H9 (cell line): ENCODE results near the gene ZMIZ1. TPM values are rescaled to one million over a fixed set of nuclear protein-coding genes. Genes with fewer than 3 reads are reported as not detected.

Experiments
- DNase-seq: peaks from one replicate; pipeline ENCODE4 v3.0.0-alpha.2; 2017
- H2AFZ ChIP-seq: one replicate; pipeline ENCODE4 v1.6.1; 2013; ENCODE audit warnings: mild to moderate bottlenecking, low read length, control low read depth, moderate library complexity
- H2AK5ac ChIP-seq: 2 replicates; pipeline ENCODE4 v1.6.1; 2013; ENCODE audit warnings: low read length, control low read depth, mixed read lengths; ENCODE audit not compliant: insufficient read length
- H2BK120ac ChIP-seq: one replicate; pipeline ENCODE4 v1.6.1; 2013; ENCODE audit warnings: low read depth, mild to moderate bottlenecking, low read length, control low read depth, inconsistent platforms; ENCODE audit not compliant: poor library complexity, severe bottlenecking
- H2BK12ac ChIP-seq: 2 replicates; pipeline ENCODE4 v1.6.1; 2013; ENCODE audit warnings: low read length, control low read depth, mixed read lengths, low read depth; ENCODE audit not compliant: insufficient read length
- H2BK15ac ChIP-seq: 2 replicates; pipeline ENCODE4 v1.6.1; 2013; ENCODE audit warnings: low read depth, low read length, control low read depth
- H2BK20ac ChIP-seq: one replicate; pipeline ENCODE4 v1.6.1; 2013; ENCODE audit warnings: low read depth, mild to moderate bottlenecking, low read length, control low read depth, inconsistent platforms; ENCODE audit not compliant: poor library complexity, severe bottlenecking
- H2BK5ac ChIP-seq: 2 replicates; pipeline ENCODE4 v1.6.1; 2013; ENCODE audit warnings: low read length, control low read depth, mixed read lengths; ENCODE audit not compliant: insufficient read length
- H3K14ac ChIP-seq: 2 replicates; pipeline ENCODE4 v1.6.1; 2013; ENCODE audit warnings: low read length, control low read depth; ENCODE audit not compliant: insufficient read depth
- H3K18ac ChIP-seq: 2 replicates; pipeline ENCODE4 v1.6.1; 2013; ENCODE audit warnings: low read depth, mild to moderate bottlenecking, mixed read lengths, low read length, control low read depth; ENCODE audit not compliant: insufficient read length
- H3K23ac ChIP-seq: 2 replicates; pipeline ENCODE4 v1.6.1; 2013; ENCODE audit warnings: low read length, control low read depth, mixed read lengths, low read depth; ENCODE audit not compliant: insufficient read length
- H3K23me2 ChIP-seq: 2 replicates; pipeline ENCODE4 v1.6.1; 2013; ENCODE audit warnings: low read depth, mild to moderate bottlenecking, mixed read lengths, low read length, control low read depth; ENCODE audit not compliant: insufficient read length, poor library complexity, severe bottlenecking
- H3K27ac ChIP-seq: 2 replicates; pipeline ENCODE4 v1.5.1; 2013; ENCODE audit warnings: low read length, control low read depth, mixed read lengths, low read depth; ENCODE audit not compliant: insufficient read length
- H3K27me3 ChIP-seq: 2 replicates; pipeline ENCODE4 v1.6.1; 2013; ENCODE audit warnings: low read length, control low read depth, inconsistent platforms; ENCODE audit not compliant: insufficient read depth
- H3K4ac ChIP-seq: 2 replicates; pipeline ENCODE4 v1.6.1; 2013; ENCODE audit warnings: low read depth, mild to moderate bottlenecking, control low read depth, inconsistent platforms, low read length, moderate library complexity
- H3K4me1 ChIP-seq: 2 replicates; pipeline ENCODE4 v1.6.1; 2013; ENCODE audit warnings: low read length, control low read depth, inconsistent platforms; ENCODE audit not compliant: insufficient read depth
- H3K4me2 ChIP-seq: 2 replicates; pipeline ENCODE4 v1.6.1; 2013; ENCODE audit warnings: low read length, control low read depth, mixed read lengths; ENCODE audit not compliant: insufficient read length, insufficient read depth
- H3K56ac ChIP-seq: 2 replicates; pipeline ENCODE4 v1.6.1; 2013; ENCODE audit warnings: low read depth, mild to moderate bottlenecking, mixed read lengths, low read length, control low read depth; ENCODE audit not compliant: insufficient read length
- H3K79me1 ChIP-seq: 2 replicates; pipeline ENCODE4 v1.6.1; 2013; ENCODE audit warnings: low read depth, mild to moderate bottlenecking, moderate library complexity, low read length, control low read depth, inconsistent platforms; ENCODE audit not compliant: insufficient read depth, poor library complexity, severe bottlenecking
- H3K79me2 ChIP-seq: 2 replicates; pipeline ENCODE4 v1.6.1; 2013; ENCODE audit warnings: low read length, control low read depth, inconsistent platforms; ENCODE audit not compliant: insufficient read depth
- H3K9ac ChIP-seq: 2 replicates; pipeline ENCODE4 v1.6.1; 2013; ENCODE audit warnings: low read length, control low read depth, mixed read lengths; ENCODE audit not compliant: insufficient read length; ENCODE audit errors: extremely low read depth
- H3K9me3 ChIP-seq: one replicate; pipeline ENCODE4 v1.6.1; 2013; ENCODE audit warnings: low read depth, low read length, inconsistent platforms; ENCODE audit not compliant: control insufficient read depth
- H3T11ph ChIP-seq: one replicate; pipeline ENCODE4 v1.6.1; 2013; ENCODE audit warnings: mild to moderate bottlenecking, low read length, control low read depth, inconsistent platforms
- H4K20me1 ChIP-seq: one replicate; pipeline ENCODE4 v1.6.1; 2013; ENCODE audit not compliant: control insufficient read depth, insufficient read length, insufficient read depth
- H4K5ac ChIP-seq: 2 replicates; pipeline ENCODE4 v1.6.1; 2013; ENCODE audit warnings: low read depth, mild to moderate bottlenecking, mixed read lengths, low read length, control low read depth; ENCODE audit not compliant: insufficient read length
- H4K8ac ChIP-seq: replicated peaks from 2 replicates; pipeline ENCODE4 v1.6.1; 2013; ENCODE audit warnings: low read length, control low read depth, mixed read lengths, low read depth; ENCODE audit not compliant: insufficient read length
- H4K91ac ChIP-seq: 2 replicates; pipeline ENCODE4 v1.6.1; 2013; ENCODE audit warnings: low read depth, mild to moderate bottlenecking, moderate library complexity, mixed read lengths, low read length, control low read depth; ENCODE audit not compliant: insufficient read length
- H3K27ac Mint-ChIP-seq, 3 experiments: 2 replicates in 2 of 3; 3 replicates in 1 of 3; pipeline ENCODE4 v1.8.0; 2020 to 2021; ENCODE audit warnings: mixed read lengths in 3 of 3, mild to moderate bottlenecking in 1 of 3, moderate library complexity in 1 of 3
- H3K27me3 Mint-ChIP-seq: 2 replicates; pipeline ENCODE4 v1.8.0; 2021; ENCODE audit warnings: low read depth, mild to moderate bottlenecking, moderate library complexity, mixed read lengths
- H3K36me3 Mint-ChIP-seq, 3 experiments: 2 replicates in 2 of 3; 3 replicates in 1 of 3; pipeline ENCODE4 v1.8.0; 2020 to 2021; ENCODE audit warnings: low read depth in 3 of 3, mixed read lengths in 3 of 3; ENCODE audit not compliant: insufficient read depth in 1 of 3
- H3K4me1 Mint-ChIP-seq, 2 experiments: 2 replicates each; pipeline ENCODE4 v1.8.0; 2020; ENCODE audit warnings: mixed read lengths in 2 of 2
- H3K4me3 Mint-ChIP-seq, 2 experiments: 2 replicates in 1 of 2; 3 replicates in 1 of 2; pipeline ENCODE4 v1.8.0; 2020 to 2021; ENCODE audit warnings: mild to moderate bottlenecking in 2 of 2, mixed read lengths in 2 of 2, moderate library complexity in 1 of 2
- H3K9me3 Mint-ChIP-seq, 2 experiments: 2 replicates in 1 of 2; 3 replicates in 1 of 2; pipeline ENCODE4 v1.8.0; 2020; ENCODE audit warnings: mild to moderate bottlenecking in 2 of 2, mixed read lengths in 2 of 2, moderate library complexity in 1 of 2
- WGBS: extraction: QIAGEN DNeasy Blood & Tissue Kit; methylation state at CpG from one replicate; pipeline ENCODE4 v1.1.7; 2013; ENCODE audit warnings: missing lambda C conversion rate, low lambda C conversion rate, mixed read lengths; ENCODE audit not compliant: insufficient read length; ENCODE audit errors: extremely low coverage; 5-methylcytosine and 5-hydroxymethylcytosine counted together
- total RNA-seq: library from RNA; stranded (reverse); gene quantifications from 2 replicates; pipeline ENCODE4 v1.2.1, GENCODE V29; 2021
- TF ChIP-seq, protein P1 (sequence below): fragments of 200-600 bp; sonication (generic); conservative IDR thresholded peaks from 3 replicates; pipeline ENCODE4 v1.8.0; 2021; ENCODE audit warnings: antibody characterized with exemption, mild to moderate bottlenecking

ZMIZ1 gene
- total RNA-seq, 1 experiment from 2014 or later: 36.9 TPM

DNA sequence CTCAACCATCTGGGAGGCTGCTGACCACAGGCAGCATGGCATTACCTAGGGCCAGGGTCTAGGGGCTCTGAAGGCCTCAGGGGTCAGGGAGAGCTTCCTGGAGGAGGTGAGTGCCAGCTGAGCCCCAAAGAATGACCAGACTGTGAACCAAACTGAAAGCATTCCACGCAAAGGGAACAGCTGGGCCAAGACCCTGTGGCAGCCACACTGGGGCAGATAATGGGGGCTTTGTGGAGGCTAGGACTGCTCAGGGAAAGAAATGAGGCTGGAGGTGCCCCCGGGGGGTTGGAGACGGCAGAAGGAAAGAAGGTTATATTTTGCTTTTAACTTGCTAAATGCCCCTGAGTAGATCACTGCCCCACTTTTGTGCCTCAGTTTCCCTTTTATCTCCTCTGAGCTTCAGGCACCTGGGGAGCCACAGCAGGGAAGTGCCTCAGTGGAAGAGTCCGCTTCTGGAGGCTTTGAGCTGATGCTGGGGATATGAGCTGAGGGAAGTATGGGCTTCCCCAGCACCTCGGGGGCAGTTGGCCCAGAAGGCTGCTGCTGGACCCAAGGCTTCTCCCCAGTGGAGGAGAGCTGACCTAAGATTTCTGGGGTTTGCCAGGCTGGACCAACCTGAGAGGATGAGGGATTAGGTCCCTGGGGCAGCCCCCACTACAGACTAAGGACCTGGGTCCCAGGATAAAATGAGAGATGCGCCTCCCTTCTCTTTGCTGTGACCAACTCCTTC lies 57.8 kb downstream of the ZMIZ1 start:
- H3K4me3 Mint-ChIP-seq: no peak overlapping the region; a peak in 1 of 5 replicates
- Histone ChIP-seq H4K20me1 (no peaks in the 10 kb centered on the region), H3K27ac (no peak overlapping the region), H3K9ac (no peak overlapping the region), H3K23me2 (no peaks in the 10 kb centered on the region), H3K56ac (no peak overlapping the region), H3K4ac (no peak overlapping the region), H2BK12ac (no peak overlapping the region), H3K4me1 (peaks cover 13% of the 10 kb centered on the region), H3T11ph (no peak overlapping the region), H3K18ac (no peak overlapping the region), H4K8ac (no peak overlapping the region), H3K27me3 (no peaks in the 10 kb centered on the region), H2AK5ac (no peak overlapping the region), H3K9me3 (no peaks in the 10 kb centered on the region), H3K23ac (no peak overlapping the region), H2BK15ac (no peak overlapping the region), H2BK120ac (no peak overlapping the region), H2AFZ (no peak overlapping the region), H2BK20ac (no peak overlapping the region), H2BK5ac (no peak overlapping the region), H4K91ac (no peak overlapping the region), H3K79me1 (no peaks in the 10 kb centered on the region), H3K4me2 (no peak overlapping the region), H4K5ac (no peak overlapping the region), H3K14ac (no peak overlapping the region), H3K79me2 (no peaks in the 10 kb centered on the region)
- H3K27ac Mint-ChIP-seq: peak overlapping the region in 2 of 3 experiments; percentile 86; a peak in 3 of 7 replicates
- H3K36me3 Mint-ChIP-seq: peaks cover 6 to 23% (median 18%) of the 10 kb centered on the region in 3 experiments
- no CpG with 5 or more reads among the region's 6 CpGs for WGBS
- no peak for DNase-seq
- TF ChIP-seq, protein P1, sequence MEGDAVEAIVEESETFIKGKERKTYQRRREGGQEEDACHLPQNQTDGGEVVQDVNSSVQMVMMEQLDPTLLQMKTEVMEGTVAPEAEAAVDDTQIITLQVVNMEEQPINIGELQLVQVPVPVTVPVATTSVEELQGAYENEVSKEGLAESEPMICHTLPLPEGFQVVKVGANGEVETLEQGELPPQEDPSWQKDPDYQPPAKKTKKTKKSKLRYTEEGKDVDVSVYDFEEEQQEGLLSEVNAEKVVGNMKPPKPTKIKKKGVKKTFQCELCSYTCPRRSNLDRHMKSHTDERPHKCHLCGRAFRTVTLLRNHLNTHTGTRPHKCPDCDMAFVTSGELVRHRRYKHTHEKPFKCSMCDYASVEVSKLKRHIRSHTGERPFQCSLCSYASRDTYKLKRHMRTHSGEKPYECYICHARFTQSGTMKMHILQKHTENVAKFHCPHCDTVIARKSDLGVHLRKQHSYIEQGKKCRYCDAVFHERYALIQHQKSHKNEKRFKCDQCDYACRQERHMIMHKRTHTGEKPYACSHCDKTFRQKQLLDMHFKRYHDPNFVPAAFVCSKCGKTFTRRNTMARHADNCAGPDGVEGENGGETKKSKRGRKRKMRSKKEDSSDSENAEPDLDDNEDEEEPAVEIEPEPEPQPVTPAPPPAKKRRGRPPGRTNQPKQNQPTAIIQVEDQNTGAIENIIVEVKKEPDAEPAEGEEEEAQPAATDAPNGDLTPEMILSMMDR: no peak
- no peaks in the 10 kb centered on the region for H3K9me3 Mint-ChIP-seq
- H3K27me3 Mint-ChIP-seq: no peaks in the 10 kb centered on the region
- H3K4me1 Mint-ChIP-seq: peaks cover 56 to 62% of the 10 kb centered on the region in 2 experiments
